ENCODE data around the gene L3MBTL2. TPM values are rescaled to one million over a fixed set of nuclear protein-coding genes. Genes with fewer than 3 reads are reported as not detected.

Gene L3MBTL2
- total RNA-seq, 4 donors from 2014 or later: 9.1 to 32.4 (median 14.5) TPM

GRCh38 chr22:41280854-41281253 is 75.7 kb downstream of the L3MBTL2 start:
- Histone ChIP-seq H3K4me1 (peaks cover 2 to 12% (median 9%) of the 10 kb centered on the region in 4 donors), H3K27me3 (no peaks in the 10 kb centered on the region), H3K36me3 (peaks cover 0 to 31% (median 5%) of the 10 kb centered on the region in 4 donors), H3K4me3 (no peak overlapping the region), H3K9me3 (no peaks in the 10 kb centered on the region), H3K27ac (no peak overlapping the region)
- TF ChIP-seq POLR2A (IDR thresholded peaks at IDR 0.05) (no peak), POLR2AphosphoS5 (IDR thresholded peaks at IDR 0.05) (no peak), EP300 (IDR thresholded peaks at IDR 0.05; ENCODE audit: low read depth) (no peak), CTCF (IDR thresholded peaks at IDR 0.05) (no peak)
- intact Hi-C loops (cut with DNase I; ENCODE audit: low total_unique reads): no loop called here
- in situ Hi-C loops (cut with MboI; ENCODE audit: low pct_ligation_motif_present in 1 of 4, low pct_unique_long_range_greater_than_20kb in 1 of 4, low sequenced_read_pairs in 3 of 4): no loop called here
- DNase-seq: no peak
- WGBS, 2 donors (ENCODE audit: low coverage in 1 of 2): 93% methylated on average over 2 of the region's 2 CpGs; no CpG with 5 or more reads in 1 of the 2 donors

Small RNA genes within 50 kb of the gene (small RNA-seq; reads per million reads assigned to genes)
- gene MIR6889 (0 reads per million in 4 donors), gene RNU6-375P (0 reads per million in 4 donors)

Other genes starting within 250 kb of the L3MBTL2 start
- 100 to 1,000 TPM in 1 of 4 donors, 10 to 100 TPM in 3; 80.6 to 119 (median 91.6) TPM for gene EP300, start 112.7 kb upstream of the L3MBTL2 start, total RNA-seq
- 10 to 100 TPM in 1 of 4 donors, 1 to 10 TPM in 3; 3.0 to 20.6 (median 5.3) TPM for gene CHADL, start 35.6 kb downstream of the L3MBTL2 start, total RNA-seq
- 10 to 100 TPM; 21.3 to 28.1 (median 26.2) TPM for gene RANGAP1, start 80.9 kb downstream of the L3MBTL2 start, total RNA-seq
- 10 to 100 TPM; 29.5 to 43.6 (median 35.7) TPM for gene ZC3H7B, start 96.2 kb downstream of the L3MBTL2 start, total RNA-seq
- 10 to 100 TPM; 22.9 to 47.9 (median 34.0) TPM for gene TEF, start 176.6 kb downstream of the L3MBTL2 start, total RNA-seq
- gene TOB2, start 241.5 kb downstream of the L3MBTL2 start, total RNA-seq: 10 to 100 TPM; 22.7 to 64.0 (median 49.7) TPM

Data from transverse colon (tissue), 4 donors.